NCI-H446 (cell line): ENCODE measurements around the gene PNKD.
"Not testable (repeated sequence)": the region's sequence is repeated elsewhere in the genome, so short reads cannot be mapped to it uniquely, and the experiment has no call there.

Experiments
- DNase-seq, 2 experiments: peaks; one replicate each; lab custom pipeline; 2025; lab: John Stamatoyannopoulos, UW

Gene PNKD

GRCh38 chr2:218291318-218292047, 21.2 kb downstream of the PNKD start:
- DNase-seq = no peak

- DNase-seq = no peak
Measured at GRCh38 chr2:218292048-218293014, 22.0 kb downstream of the PNKD start, which contains the start of gene TMBIM1. TMBIM1 (minus strand) TSS chr2:218292503; CDS start chr2:218282141, 10,362 bp downstream.

- DNase-seq = no peak
Measured at GRCh38 chr2:218293715-218294429, 23.6 kb downstream of the PNKD start.

- DNase-seq = no peak
Measured at GRCh38 chr2:218294430-218295022, 24.2 kb downstream of the PNKD start.

- DNase-seq = no peak
Measured at GRCh38 chr2:218295029-218295428, 24.7 kb downstream of the PNKD start.

- DNase-seq = no peak
Measured at GRCh38 chr2:218296200-218296599, 25.9 kb downstream of the PNKD start.

GRCh38 chr2:218296847-218297246, 26.5 kb downstream of the PNKD start:
- DNase-seq = no peak

GRCh38 chr2:218298314-218298875, 28.1 kb downstream of the PNKD start:
- no peak for DNase-seq

GRCh38 chr2:218300141-218300540, 29.8 kb downstream of the PNKD start:
- no peak for DNase-seq

GRCh38 chr2:218301176-218301819, 31.0 kb downstream of the PNKD start:
- DNase-seq = peak; percentile 33 to 82

GRCh38 chr2:218305383-218305782, 35.1 kb downstream of the PNKD start:
- DNase-seq = no peak

- DNase-seq = no peak
Measured at GRCh38 chr2:218306184-218306920, 36.0 kb downstream of the PNKD start.

GRCh38 chr2:218307415-218308090, 37.2 kb downstream of the PNKD start:
- no peak for DNase-seq

- no peak for DNase-seq
Measured at GRCh38 chr2:218310853-218311540, 40.7 kb downstream of the PNKD start.

GRCh38 chr2:218311541-218312266, 41.4 kb downstream of the PNKD start:
- not testable (repeated sequence) for DNase-seq

- DNase-seq = no peak
Measured at GRCh38 chr2:218312267-218312756, 42.0 kb downstream of the PNKD start.

- no peak for DNase-seq
Measured at GRCh38 chr2:218313356-218313755, 43.0 kb downstream of the PNKD start.

GRCh38 chr2:218314764-218315163, 44.4 kb downstream of the PNKD start:
- not testable (repeated sequence) for DNase-seq
